Stimulated activated naive CD8-positive, alpha-beta T cell treated with anti-CD3 and anti-CD28 coated beads, Interleukin-15, amount 100 ng/mL, for 72 hours (primary cell): ENCODE data around the gene RALGPS2.

Source experiments
- ATAC-seq: fragments of 150-1000 bp; cut with Tn5 transposase; 2 replicates; pipeline ENCODE4 v1.10.0; 2021; ENCODE audit warnings: mild to moderate bottlenecking, moderate library complexity
- DNase-seq, 2 donors: peaks; one replicate each; pipeline ENCODE4 v3.0.0; 2021 to 2022
- H3K27ac Mint-ChIP-seq, 2 donors: one replicate each; pipeline ENCODE4 v1.8.0; 2022; ENCODE audit warnings: mild to moderate bottlenecking in 2 of 2, mixed read lengths in 2 of 2, moderate library complexity in 2 of 2
- H3K27me3 Mint-ChIP-seq: one replicate; pipeline ENCODE4 v1.8.0; 2022; ENCODE audit warnings: mixed read lengths
- H3K4me1 Mint-ChIP-seq: one replicate; pipeline ENCODE4 v1.8.0; 2022; ENCODE audit warnings: mild to moderate bottlenecking, mixed read lengths
- H3K4me3 Mint-ChIP-seq, 2 donors: one replicate each; pipeline ENCODE4 v1.8.0; 2022; ENCODE audit warnings: mild to moderate bottlenecking in 2 of 2, mixed read lengths in 2 of 2, moderate library complexity in 1 of 2
- H3K9me3 Mint-ChIP-seq, 2 donors: one replicate each; pipeline ENCODE4 v1.8.0; 2022; ENCODE audit warnings: mixed read lengths in 2 of 2

RALGPS2 gene

GRCh38 chr1:178898401-178898800 lies 173.4 kb downstream of the RALGPS2 start:
- H3K27me3 Mint-ChIP-seq = no peaks in the 10 kb centered on the region
- H3K4me1 Mint-ChIP-seq = peaks cover 10% of the 10 kb centered on the region
- H3K4me3 Mint-ChIP-seq = no peak overlapping the region
- no peak overlapping the region for H3K27ac Mint-ChIP-seq
- peaks cover 9 to 11% of the 10 kb centered on the region in 2 donors for H3K9me3 Mint-ChIP-seq
- DNase-seq (no peak), ATAC-seq (peak; percentile 64)

DNA sequence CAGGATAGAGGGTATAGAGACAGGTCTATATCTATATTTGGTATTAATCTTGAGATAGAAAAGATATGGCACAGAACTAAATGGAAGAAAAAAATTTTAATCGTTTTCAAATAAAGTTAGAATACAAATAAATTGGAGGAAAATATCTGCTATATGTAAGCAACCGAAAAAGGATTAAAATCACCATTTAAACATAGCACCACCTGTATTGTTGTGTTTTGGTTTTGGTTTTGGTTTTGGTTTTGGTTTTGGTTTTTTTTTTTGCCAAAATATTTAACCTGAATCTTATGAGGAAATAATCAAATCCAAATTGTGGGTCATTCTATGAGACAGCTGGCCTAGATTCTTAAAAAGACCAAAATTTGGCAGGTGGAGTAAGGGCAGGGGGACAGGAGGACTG lies 174.4 kb downstream of the RALGPS2 start:
- peak overlapping the region in 1 of 2 donors; percentile 21 for H3K4me3 Mint-ChIP-seq
- peaks cover 9 to 11% of the 10 kb centered on the region in 2 donors for H3K9me3 Mint-ChIP-seq
- no peak for ATAC-seq
- no peak for DNase-seq
- peaks cover 10% of the 10 kb centered on the region for H3K4me1 Mint-ChIP-seq
- H3K27ac Mint-ChIP-seq = peak overlapping the region in 1 of 2 donors; percentile 67
- H3K27me3 Mint-ChIP-seq = no peaks in the 10 kb centered on the region

- no peak for ATAC-seq
- peaks cover 0 to 5% of the 10 kb centered on the region in 2 donors for H3K9me3 Mint-ChIP-seq
- peaks cover 10% of the 10 kb centered on the region for H3K4me1 Mint-ChIP-seq
- no peak overlapping the region for H3K27ac Mint-ChIP-seq
- no peak for DNase-seq
- H3K27me3 Mint-ChIP-seq = no peaks in the 10 kb centered on the region
- no peak overlapping the region for H3K4me3 Mint-ChIP-seq
Observed at GRCh38 chr1:178901482-178902125, 176.6 kb downstream of the RALGPS2 start.

GRCh38 chr1:178908358-178908757 lies 183.3 kb downstream of the RALGPS2 start:
- DNase-seq = no peak
- Mint-ChIP-seq H3K9me3 (peaks cover 0 to 5% of the 10 kb centered on the region in 2 donors), H3K27ac (no peak overlapping the region), H3K4me3 (no peak overlapping the region), H3K4me1 (no peaks in the 10 kb centered on the region), H3K27me3 (no peaks in the 10 kb centered on the region)
- no peak for ATAC-seq

- no peak for ATAC-seq
- Mint-ChIP-seq H3K9me3 (no peaks in the 10 kb centered on the region), H3K27me3 (no peaks in the 10 kb centered on the region)
Observed at GRCh38 chr1:178910023-178910422, 185.0 kb downstream of the RALGPS2 start.

DNA sequence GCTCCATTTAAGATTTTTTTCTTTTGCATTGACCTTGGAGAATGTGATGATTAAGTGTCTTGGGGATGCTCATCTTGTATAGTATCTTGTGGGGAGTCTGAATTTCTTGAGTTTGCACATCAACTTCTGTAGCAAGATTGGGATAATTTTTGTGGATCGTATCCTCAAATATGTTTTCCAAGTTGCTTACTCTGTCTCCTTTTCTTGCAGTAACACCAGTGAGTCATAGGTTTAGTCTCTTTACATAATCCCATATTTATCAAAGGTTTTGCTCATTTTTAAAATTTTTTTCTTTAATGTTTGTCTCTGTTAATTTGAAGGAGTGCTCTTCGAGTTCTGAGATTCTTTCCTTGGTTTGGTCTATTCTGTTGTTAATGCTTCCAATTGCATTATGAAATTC lies 187.6 kb downstream of the RALGPS2 start:
- Mint-ChIP-seq H3K9me3 (no peaks in the 10 kb centered on the region), H3K4me1 (peaks cover 10% of the 10 kb centered on the region), H3K27me3 (no peaks in the 10 kb centered on the region), H3K27ac (no peak overlapping the region), H3K4me3 (no peak overlapping the region)
- DNase-seq = no peak
- no peak for ATAC-seq

More at GRCh38 chr1:178910023-178910422, 185.0 kb downstream of the RALGPS2 start:
- no peak for DNase-seq
- Mint-ChIP-seq H3K4me3 (no peak overlapping the region), H3K27ac (peak overlapping the region in 1 of 2 donors; percentile 39), H3K4me1 (peaks cover 6% of the 10 kb centered on the region)

GRCh38 chr1:178916448-178917174 lies 191.6 kb downstream of the RALGPS2 start:
- Mint-ChIP-seq H3K27ac (no peak overlapping the region), H3K4me1 (peaks cover 10% of the 10 kb centered on the region), H3K27me3 (no peaks in the 10 kb centered on the region), H3K4me3 (no peak overlapping the region), H3K9me3 (no peaks in the 10 kb centered on the region)
- ATAC-seq = no peak
- no peak for DNase-seq

- Mint-ChIP-seq H3K4me3 (no peak overlapping the region), H3K9me3 (peaks cover 0 to 9% of the 10 kb centered on the region in 2 donors), H3K27me3 (no peaks in the 10 kb centered on the region), H3K27ac (no peak overlapping the region), H3K4me1 (peaks cover 10% of the 10 kb centered on the region)
- ATAC-seq (no peak), DNase-seq (no peak)
Observed at GRCh38 chr1:178918308-178918707, 193.3 kb downstream of the RALGPS2 start.

- no peak for DNase-seq
- Mint-ChIP-seq H3K4me1 (peaks cover 10% of the 10 kb centered on the region), H3K4me3 (no peak overlapping the region), H3K9me3 (peaks cover 0 to 15% of the 10 kb centered on the region in 2 donors), H3K27ac (no peak overlapping the region), H3K27me3 (no peaks in the 10 kb centered on the region)
- ATAC-seq = no peak
Observed at GRCh38 chr1:178918955-178919354, 193.9 kb downstream of the RALGPS2 start.

DNA sequence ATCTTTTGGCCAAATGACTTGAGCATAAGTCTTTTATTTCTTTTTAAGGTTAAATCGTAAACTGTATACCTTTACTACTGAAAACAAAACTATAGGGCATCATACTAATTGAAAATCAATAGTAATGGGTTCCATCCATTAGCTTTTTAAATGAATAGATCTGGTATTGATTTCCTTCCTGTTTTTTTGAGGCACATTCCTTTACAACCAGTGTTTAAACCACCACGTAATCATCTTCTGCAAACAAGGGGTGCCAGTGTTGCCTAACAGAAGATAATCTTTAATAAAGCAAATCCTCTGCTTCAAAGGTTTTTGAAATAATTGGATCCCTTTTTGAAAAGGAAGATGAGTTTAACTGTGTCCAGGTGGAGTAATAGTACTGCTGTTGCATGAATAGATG lies 194.5 kb downstream of the RALGPS2 start:
- Mint-ChIP-seq H3K4me1 (peaks cover 7% of the 10 kb centered on the region), H3K27me3 (no peaks in the 10 kb centered on the region), H3K4me3 (no peak overlapping the region), H3K9me3 (peaks cover 0 to 20% of the 10 kb centered on the region in 2 donors), H3K27ac (no peak overlapping the region)
- DNase-seq (no peak), ATAC-seq (no peak)

DNA sequence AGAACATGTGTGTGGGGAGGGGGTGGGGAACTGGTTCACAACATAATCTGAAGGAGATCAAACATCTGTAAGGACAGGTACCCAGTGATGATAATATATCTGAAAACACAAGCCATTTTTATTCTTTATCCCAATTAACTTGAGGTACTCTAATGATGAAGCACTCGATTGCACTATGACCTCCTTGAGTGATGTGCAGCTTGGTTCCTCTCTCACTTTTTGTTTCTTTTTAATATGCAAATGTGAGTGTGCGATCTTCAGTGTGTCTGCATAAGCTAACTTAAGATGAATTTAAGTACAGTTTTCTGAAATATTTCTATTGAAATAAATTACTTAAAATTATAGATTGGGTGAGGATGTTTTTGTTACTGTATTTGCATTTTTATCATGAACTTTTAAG lies 196.5 kb downstream of the RALGPS2 start:
- Mint-ChIP-seq H3K27ac (no peak overlapping the region), H3K9me3 (peaks cover 4 to 20% of the 10 kb centered on the region in 2 donors), H3K4me3 (no peak overlapping the region), H3K4me1 (no peaks in the 10 kb centered on the region), H3K27me3 (no peaks in the 10 kb centered on the region)
- DNase-seq (no peak), ATAC-seq (no peak)

DNA sequence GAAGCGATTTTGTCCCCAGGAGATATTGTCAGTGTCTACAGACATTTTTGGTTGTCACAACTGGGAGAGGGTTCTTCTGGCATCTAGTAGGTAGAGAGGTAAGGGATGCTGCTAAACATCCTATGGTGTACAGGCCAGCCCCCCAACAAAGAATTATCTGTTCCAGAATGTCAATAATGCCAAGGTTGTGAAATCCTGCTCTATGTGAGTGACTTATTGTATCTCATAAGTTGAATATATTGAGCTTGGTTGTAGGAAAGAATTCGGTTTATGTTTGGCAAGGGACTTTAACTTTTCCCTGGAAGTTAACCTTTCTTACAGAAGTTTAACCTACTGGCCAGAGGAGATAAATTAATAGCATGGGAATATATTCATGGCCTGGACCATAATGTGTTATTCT lies 198.5 kb downstream of the RALGPS2 start:
- no peaks in the 10 kb centered on the region for H3K4me1 Mint-ChIP-seq
- H3K4me3 Mint-ChIP-seq = no peak overlapping the region
- DNase-seq (no peak), ATAC-seq (no peak)
- peaks cover 4 to 20% of the 10 kb centered on the region in 2 donors for H3K9me3 Mint-ChIP-seq
- no peaks in the 10 kb centered on the region for H3K27me3 Mint-ChIP-seq
- H3K27ac Mint-ChIP-seq = no peak overlapping the region

DNA sequence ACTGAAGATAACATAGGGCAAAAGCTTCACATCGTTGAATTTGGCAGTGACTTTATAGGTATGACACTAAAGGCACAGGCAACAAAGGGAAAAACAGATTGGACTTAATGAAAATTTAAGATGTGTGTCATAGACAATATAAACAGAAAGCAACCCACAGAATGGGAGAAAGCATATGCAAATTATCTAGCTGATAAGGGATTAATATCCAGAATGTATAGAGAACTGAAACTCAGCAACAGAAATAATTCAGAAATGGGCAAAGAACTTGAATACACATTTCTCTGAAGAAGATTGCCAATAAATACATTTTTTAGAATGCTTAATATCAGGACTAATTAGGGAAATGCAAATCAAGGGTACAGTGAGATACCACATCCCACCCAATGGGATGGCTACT lies 201.0 kb downstream of the RALGPS2 start:
- Mint-ChIP-seq H3K4me3 (no peak overlapping the region), H3K27ac (no peak overlapping the region), H3K9me3 (peaks cover 4 to 20% of the 10 kb centered on the region in 2 donors), H3K4me1 (peaks cover 10% of the 10 kb centered on the region), H3K27me3 (peaks cover 11% of the 10 kb centered on the region)
- ATAC-seq (no peak), DNase-seq (no peak)

GRCh38 chr1:178927003-178927402 lies 202.0 kb downstream of the RALGPS2 start:
- ATAC-seq (no peak), DNase-seq (no peak)
- H3K4me3 Mint-ChIP-seq = no peak overlapping the region
- no peak overlapping the region for H3K27ac Mint-ChIP-seq
- peaks cover 17% of the 10 kb centered on the region for H3K27me3 Mint-ChIP-seq
- peaks cover 4 to 20% of the 10 kb centered on the region in 2 donors for H3K9me3 Mint-ChIP-seq
- H3K4me1 Mint-ChIP-seq = peaks cover 10% of the 10 kb centered on the region

DNA sequence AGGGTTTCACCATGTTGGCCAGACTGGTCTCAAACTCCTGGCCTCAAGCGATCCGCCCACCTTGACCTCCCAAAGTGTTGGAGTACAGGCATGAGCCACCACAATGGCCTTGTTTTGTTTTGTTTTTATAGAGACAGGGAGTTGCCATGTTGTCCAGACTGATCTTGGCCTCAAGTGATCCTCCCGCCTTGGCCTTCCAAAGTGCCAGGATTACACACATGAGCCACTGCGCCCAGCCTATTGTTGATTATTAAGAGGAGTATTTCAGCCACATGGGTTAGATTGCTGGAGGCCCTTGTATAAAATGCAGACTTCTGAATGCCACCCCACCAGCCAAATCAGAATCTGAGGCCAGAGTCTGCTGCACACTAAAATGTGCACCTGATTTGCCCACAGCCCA lies 203.0 kb downstream of the RALGPS2 start:
- Mint-ChIP-seq H3K9me3 (peaks cover 4 to 14% of the 10 kb centered on the region in 2 donors), H3K4me3 (no peak overlapping the region), H3K27ac (no peak overlapping the region), H3K27me3 (peaks cover 17% of the 10 kb centered on the region), H3K4me1 (peaks cover 10% of the 10 kb centered on the region)
- ATAC-seq = no peak
- no peak for DNase-seq

- peaks cover 4 to 5% of the 10 kb centered on the region in 2 donors for H3K9me3 Mint-ChIP-seq
- no peak for ATAC-seq
- DNase-seq = no peak
- H3K4me1 Mint-ChIP-seq = peaks cover 10% of the 10 kb centered on the region
- peaks cover 17% of the 10 kb centered on the region for H3K27me3 Mint-ChIP-seq
- no peak overlapping the region for H3K4me3 Mint-ChIP-seq
- no peak overlapping the region for H3K27ac Mint-ChIP-seq
Observed at GRCh38 chr1:178928976-178929375, 203.9 kb downstream of the RALGPS2 start.
